Stimulated activated CD8-positive, alpha-beta memory T cell treated with anti-CD3 and anti-CD28 coated beads, Interleukin-4, amount 100 ng/mL, for 1 hour (primary cell): ENCODE results near the gene TMPRSS7.

Experiments
- DNase-seq, 2 donors: peaks; one replicate each; pipeline ENCODE4 v3.0.0-alpha.2; 2020; ENCODE audit warnings: low read depth in 2 of 2, low spot score in 1 of 2

The TMPRSS7 gene

GRCh38 chr3:112056451-112056929 is 22.0 kb downstream of the TMPRSS7 start:
- DNase-seq: no peak

DNA sequence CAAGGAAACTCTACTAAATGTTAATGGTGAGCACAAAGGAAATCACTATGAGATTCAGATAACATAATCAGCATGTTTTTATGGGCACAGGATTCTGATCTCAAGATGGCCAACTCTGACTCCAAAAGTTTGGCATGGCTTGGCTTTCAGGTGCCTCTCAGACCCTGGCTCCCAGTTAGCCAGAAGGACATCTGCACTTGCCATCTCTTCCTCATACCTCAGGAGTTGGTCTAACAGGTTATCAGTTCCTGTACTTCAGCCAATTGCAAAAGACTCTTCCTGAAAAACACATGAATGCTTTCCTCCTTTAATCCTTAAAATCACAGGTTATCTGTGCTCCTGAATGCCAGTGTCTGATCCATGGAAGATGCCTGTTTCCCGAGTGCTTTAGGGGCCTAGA is 25.0 kb downstream of the TMPRSS7 start:
- no peak for DNase-seq

DNA sequence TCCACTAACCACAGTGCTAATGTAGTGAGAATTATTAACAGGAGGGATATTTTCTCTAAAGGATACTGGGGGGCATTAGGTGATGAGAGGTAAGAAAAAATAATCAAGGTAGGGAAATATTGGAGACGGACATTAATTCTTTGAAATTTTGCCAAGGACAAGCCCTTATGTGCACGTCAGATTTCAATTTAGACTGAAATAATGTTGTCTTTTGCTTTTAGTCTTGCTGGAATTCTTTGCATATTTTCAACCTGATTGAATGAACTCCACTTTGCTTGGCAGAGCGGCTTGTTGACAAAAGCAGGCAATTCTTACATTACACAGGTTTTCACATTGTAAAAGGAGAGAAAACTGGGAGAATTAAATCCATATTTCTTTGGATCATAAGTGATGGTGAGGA is 26.6 kb downstream of the TMPRSS7 start:
- DNase-seq: no peak

- DNase-seq: peak in 1 of 2 donors; percentile 29
Observed at GRCh38 chr3:112072387-112073060, 38.0 kb downstream of the TMPRSS7 start.

DNA sequence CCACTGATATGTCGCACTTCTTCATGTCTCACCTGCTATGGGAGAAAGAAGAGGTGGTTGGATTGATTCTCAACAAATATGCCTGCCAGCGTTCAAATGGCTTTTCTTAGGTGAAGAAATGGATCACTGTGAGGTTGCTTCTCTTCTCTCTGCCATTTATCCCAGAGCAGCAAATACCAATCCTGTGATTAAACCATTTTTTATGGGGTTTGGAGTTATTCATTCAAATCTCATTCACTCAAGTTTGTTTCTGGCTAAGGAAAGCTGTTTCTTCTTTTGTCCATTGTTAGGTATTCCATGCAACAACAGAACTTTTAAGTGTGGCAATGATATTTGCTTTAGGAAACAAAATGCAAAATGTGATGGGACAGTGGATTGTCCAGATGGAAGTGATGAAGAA is 39.5 kb downstream of the TMPRSS7 start:
- no peak for DNase-seq

- no peak for DNase-seq
Observed at GRCh38 chr3:112074616-112075497, 40.3 kb downstream of the TMPRSS7 start.

DNA sequence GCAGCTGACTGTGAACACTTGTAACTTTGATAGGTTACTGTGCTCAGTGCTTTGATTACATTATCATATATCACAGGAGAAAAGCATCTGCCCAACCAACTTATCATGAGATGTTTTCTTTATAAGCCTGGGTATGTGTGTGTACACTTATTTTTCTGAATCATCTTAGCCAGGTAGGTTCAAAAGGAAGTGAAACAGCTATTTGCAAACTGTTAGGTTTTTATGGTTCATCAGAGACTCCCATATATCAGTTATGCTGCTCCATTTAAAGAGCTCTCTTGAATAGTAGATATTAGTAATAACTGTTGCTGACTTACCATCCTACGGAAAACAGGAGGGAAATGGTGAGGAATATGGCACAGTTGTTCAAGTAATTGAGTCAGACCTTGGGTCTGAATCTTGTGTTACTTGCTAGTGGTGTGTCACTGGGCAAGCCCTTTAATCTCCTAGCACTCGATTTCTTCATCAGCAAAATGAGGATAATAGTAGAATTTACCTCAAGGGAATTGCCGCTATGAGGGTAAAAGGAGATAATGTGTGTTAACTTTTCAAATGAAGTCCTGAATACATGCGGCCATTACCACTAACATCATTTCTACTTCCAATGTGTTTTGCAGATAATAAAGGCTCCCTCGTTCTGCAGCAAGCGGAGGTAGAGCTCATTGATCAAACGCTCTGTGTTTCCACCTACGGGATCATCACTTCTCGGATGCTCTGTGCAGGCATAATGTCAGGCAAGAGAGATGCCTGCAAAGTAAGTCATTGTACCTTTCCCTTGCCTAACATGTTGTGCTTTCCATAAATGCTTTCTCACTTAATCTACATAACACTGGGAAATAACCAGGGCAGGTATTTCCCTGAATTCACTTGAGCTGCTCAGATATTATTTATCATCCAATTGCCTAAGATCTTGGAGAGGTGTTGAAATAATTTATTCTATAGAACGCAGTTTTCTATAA is 43.9 kb downstream of the TMPRSS7 start:
- no peak for DNase-seq

DNA sequence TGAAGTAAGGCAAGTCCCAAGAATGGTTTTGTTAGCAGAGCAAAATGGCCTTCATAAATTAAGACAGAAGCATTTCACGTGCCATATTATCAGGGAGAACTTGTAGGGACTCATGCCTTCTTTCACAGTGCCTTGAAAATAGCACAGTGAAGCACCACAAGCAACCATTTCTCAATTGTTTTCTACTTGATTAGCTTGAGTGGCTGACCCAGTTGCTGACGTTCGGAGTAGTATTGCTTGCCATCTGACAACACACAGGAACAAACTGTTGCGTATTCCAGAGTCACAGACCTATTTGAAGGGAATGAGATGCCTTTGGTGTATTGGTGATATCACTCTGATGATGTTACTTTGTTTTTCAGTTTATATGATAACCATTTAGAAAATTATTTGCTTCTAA is 48.7 kb downstream of the TMPRSS7 start:
- DNase-seq: no peak

- DNase-seq: no peak
Observed at GRCh38 chr3:112084980-112085705, 50.6 kb downstream of the TMPRSS7 start.

DNA sequence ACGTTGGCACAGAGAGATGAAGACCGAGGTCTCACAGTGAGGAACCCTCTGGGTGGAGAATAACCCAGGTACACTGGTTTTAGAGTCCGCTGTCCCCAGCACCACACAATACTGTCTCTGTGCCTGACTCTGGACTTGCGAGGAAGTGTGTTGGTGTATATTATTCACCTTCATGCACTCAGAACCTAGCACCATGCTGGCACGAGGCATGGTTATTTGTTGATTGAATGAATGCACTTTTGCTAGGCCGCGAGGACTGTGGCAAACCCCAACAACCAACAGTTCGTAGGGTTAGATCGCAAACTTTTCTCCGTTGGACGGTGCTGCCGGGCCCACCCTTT is 51.2 kb downstream of the TMPRSS7 start:
- DNase-seq: no peak

- DNase-seq: peak; percentile 8 to 27
Observed at GRCh38 chr3:112086076-112086854, 51.7 kb downstream of the TMPRSS7 start, which contains the start of gene C3orf52. C3orf52 (plus strand) TSS chr3:112086389; CDS start chr3:112086408, 19 bp downstream.

GRCh38 chr3:112086875-112087524 is 52.5 kb downstream of the TMPRSS7 start:
- no peak for DNase-seq

DNA sequence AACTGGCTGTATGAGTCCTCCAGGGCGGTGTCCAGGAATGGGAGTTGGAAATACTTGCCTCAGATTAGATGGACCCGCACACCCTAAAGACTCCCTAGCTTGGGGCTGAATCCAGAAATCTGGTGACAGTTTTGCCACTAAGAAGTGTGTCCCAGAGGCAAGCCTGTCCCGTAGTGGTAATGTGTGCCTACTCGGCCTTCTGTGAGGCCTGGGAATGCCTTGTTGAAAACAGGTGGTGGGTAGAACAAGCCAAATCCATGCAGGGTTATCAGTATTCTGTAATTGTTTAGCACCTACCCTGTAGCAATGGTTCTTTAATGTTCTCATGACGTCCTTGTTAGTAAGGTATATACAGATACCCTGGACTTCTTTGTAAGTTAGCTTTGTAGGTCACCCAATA is 53.2 kb downstream of the TMPRSS7 start:
- DNase-seq: no peak

DNA sequence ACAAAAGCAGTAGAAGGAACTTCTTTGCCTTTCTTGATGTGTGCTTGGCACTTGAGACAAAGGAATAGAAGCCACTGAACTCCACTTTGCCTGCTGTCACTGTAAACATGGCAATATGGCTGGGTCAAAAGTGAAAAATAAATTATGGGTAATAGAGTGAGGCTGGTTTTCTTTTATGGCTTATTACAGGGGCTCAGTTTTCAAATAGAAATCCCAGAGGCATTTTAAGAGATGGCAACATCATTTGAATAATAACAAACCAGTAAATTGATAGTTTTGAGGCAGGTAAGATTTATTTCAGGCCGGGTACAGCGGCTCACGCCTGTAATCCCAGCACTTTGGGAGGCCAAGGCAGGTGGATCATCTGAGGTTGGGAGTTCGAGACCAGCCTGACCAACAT is 54.4 kb downstream of the TMPRSS7 start:
- DNase-seq: no peak

GRCh38 chr3:112089956-112090886 is 55.7 kb downstream of the TMPRSS7 start:
- no peak for DNase-seq

GRCh38 chr3:112090887-112091586 is 56.5 kb downstream of the TMPRSS7 start:
- no peak for DNase-seq

GRCh38 chr3:112092496-112093179 is 58.1 kb downstream of the TMPRSS7 start:
- DNase-seq: no peak
